H1 (cell line): Measurements from ENCODE around the gene SH3GL2. TPM values are rescaled to one million over a fixed set of nuclear protein-coding genes. Genes with fewer than 3 reads are reported as not detected.

Experiments
- CTCF ChIA-PET: fragments of 300-600 bp; sonication (Branson Sonifier 250); formaldehyde crosslinking; loops from one replicate; lab custom pipeline; 2021; ENCODE audit not compliant: partially characterized antibody; lab: Charles Lee
- POLR2A ChIA-PET: fragments of 300-600 bp; sonication (Branson Sonifier 250); formaldehyde crosslinking; loops from one replicate; lab custom pipeline; 2021; ENCODE audit warnings: inconsistent platforms; ENCODE audit not compliant: partially characterized antibody; lab: Charles Lee
- DNase-seq, 2 experiments: peaks; one replicate each; pipeline versions ENCODE4 v3.0.0 to v3.0.0-alpha.2; 2010 to 2022; ENCODE audit warnings: low spot score in 2 of 2, low read depth in 1 of 2, mixed read lengths in 1 of 2
- FAIRE-seq: peaks from 2 replicates; lab custom pipeline; 2011; peaks lifted over from hg19 to GRCh38; lab: Jason Lieb, UNC
- H2AFZ ChIP-seq: 2 replicates; pipeline ENCODE4 v1.8.1; 2012; ENCODE audit warnings: low read length, inconsistent platforms
- H2AK5ac ChIP-seq: 2 replicates; pipeline ENCODE4 v1.6.1; 2013; ENCODE audit warnings: low read depth, low read length
- H2BK120ac ChIP-seq: replicated peaks from 2 replicates; pipeline ENCODE3; 2013; ENCODE audit warnings: low read depth, low read length, inconsistent platforms
- H2BK12ac ChIP-seq: 2 replicates; pipeline ENCODE4 v1.6.1; 2013; ENCODE audit warnings: low read depth, low read length
- H2BK15ac ChIP-seq: 2 replicates; pipeline ENCODE4 v1.6.1; 2013; ENCODE audit warnings: low read length
- H2BK20ac ChIP-seq: 2 replicates; pipeline ENCODE4 v1.6.1; 2013; ENCODE audit warnings: low read length
- H2BK5ac ChIP-seq: 2 replicates; pipeline ENCODE4 v1.6.1; 2013; ENCODE audit warnings: low read depth, low read length
- H3K14ac ChIP-seq: 2 replicates; pipeline ENCODE4 v1.6.1; 2013; ENCODE audit warnings: inconsistent platforms; ENCODE audit not compliant: insufficient read length
- H3K18ac ChIP-seq: 2 replicates; pipeline ENCODE4 v1.6.1; 2013; ENCODE audit warnings: low read length; ENCODE audit errors: extremely low read depth
- H3K23ac ChIP-seq: 2 replicates; pipeline ENCODE4 v1.6.1; 2013; ENCODE audit warnings: inconsistent platforms; ENCODE audit not compliant: insufficient read length
- H3K23me2 ChIP-seq: 2 replicates; pipeline ENCODE4 v1.6.1; 2013; ENCODE audit warnings: low read depth, low read length
- H3K27ac ChIP-seq: 2 replicates; pipeline ENCODE4 v1.6.1; 2011; ENCODE audit warnings: low read depth, low read length, inconsistent platforms
- H3K27me3 ChIP-seq, 4 experiments: replicated peaks in 1 of 4; 1 replicate in 1 of 4; 2 replicates in 3 of 4; pipeline versions ENCODE4 v1.6.1 to v1.8.1; 2011 to 2013; ENCODE audit warnings: low read length in 3 of 4, mild to moderate bottlenecking in 3 of 4, inconsistent platforms in 2 of 4, mixed read lengths in 2 of 4, moderate library complexity in 1 of 4; ENCODE audit not compliant: control insufficient read depth in 3 of 4, insufficient read depth in 3 of 4; ENCODE audit errors: extremely low read depth in 1 of 4
- H3K36me3 ChIP-seq, 4 experiments: 2 replicates each; pipeline versions ENCODE4 v1.6.1 to v1.8.1; 2011 to 2013; ENCODE audit warnings: mild to moderate bottlenecking in 4 of 4, low read length in 3 of 4, moderate library complexity in 2 of 4, control low read depth in 1 of 4, inconsistent platforms in 1 of 4; ENCODE audit not compliant: insufficient read depth in 4 of 4, control insufficient read depth in 2 of 4
- H3K4ac ChIP-seq: replicated peaks from 2 replicates; pipeline ENCODE3; 2013; ENCODE audit warnings: low read length, low read depth, mixed read lengths, inconsistent platforms; ENCODE audit not compliant: insufficient read length
- H3K4me1 ChIP-seq, 4 experiments: replicated peaks in 1 of 4; 1 replicate in 1 of 4; 2 replicates in 3 of 4; pipeline versions ENCODE4 v1.6.1 to v1.8.1; 2011 to 2013; ENCODE audit warnings: low read length in 3 of 4, inconsistent platforms in 2 of 4, mixed read lengths in 1 of 4; ENCODE audit not compliant: insufficient read depth in 4 of 4, control insufficient read depth in 3 of 4
- H3K4me2 ChIP-seq, 2 experiments: 2 replicates each; pipeline versions ENCODE4 v1.6.1 to v1.8.1; 2011 to 2013; ENCODE audit warnings: low read depth in 2 of 2, low read length in 2 of 2, control low read depth in 1 of 2, inconsistent platforms in 1 of 2, mild to moderate bottlenecking in 1 of 2; ENCODE audit not compliant: insufficient read depth in 1 of 2
- H3K4me3 ChIP-seq, 4 experiments: fragments of 200-600, 300-600 bp in 1 of 4; sonication (generic), shearing (Covaris generic), sonication (Bioruptor Twin) in 1 of 4; 2 replicates each; pipeline versions ENCODE4 v1.5.1 to v1.8.1; 2011 to 2016; ENCODE audit warnings: low read length in 4 of 4, low read depth in 3 of 4, control low read depth in 2 of 4, inconsistent platforms in 2 of 4, mild to moderate bottlenecking in 2 of 4, mixed read lengths in 1 of 4, moderate library complexity in 1 of 4; ENCODE audit not compliant: insufficient read depth in 2 of 4; ENCODE audit errors: extremely low read depth in 1 of 4
- H3K56ac ChIP-seq: replicated peaks from 2 replicates; pipeline ENCODE3; 2013; ENCODE audit warnings: low read depth, mild to moderate bottlenecking, mixed read lengths, low read length, inconsistent platforms; ENCODE audit not compliant: insufficient read length
- H3K79me1 ChIP-seq: 2 replicates; pipeline ENCODE4 v1.6.1; 2013; ENCODE audit warnings: low read depth, low read length, control low read depth
- H3K79me2 ChIP-seq, 2 experiments: 2 replicates each; pipeline versions ENCODE4 v1.6.1 to v1.8.1; 2012 to 2013; ENCODE audit warnings: low read length in 2 of 2, mild to moderate bottlenecking in 2 of 2, inconsistent platforms in 1 of 2; ENCODE audit not compliant: insufficient read depth in 2 of 2, control insufficient read depth in 1 of 2
- H3K9ac ChIP-seq, 4 experiments: replicated peaks in 1 of 4; 1 replicate in 1 of 4; 2 replicates in 3 of 4; pipeline versions ENCODE4 v1.6.1 to v1.8.1; 2011 to 2013; ENCODE audit warnings: low read depth in 3 of 4, low read length in 3 of 4, control low read depth in 2 of 4, mild to moderate bottlenecking in 2 of 4, moderate library complexity in 2 of 4, inconsistent platforms in 1 of 4; ENCODE audit errors: extremely low read depth in 1 of 4
- H3K9me3 ChIP-seq, 2 experiments: 2 replicates each; pipeline versions ENCODE4 v1.6.1 to v1.8.1; 2012 to 2013; ENCODE audit warnings: mild to moderate bottlenecking in 2 of 2, moderate library complexity in 2 of 2, control low read depth in 1 of 2, inconsistent platforms in 1 of 2, low read depth in 1 of 2, low read length in 1 of 2, mixed read lengths in 1 of 2; ENCODE audit not compliant: insufficient read depth in 2 of 2
- H4K20me1 ChIP-seq, 2 experiments: replicated peaks in 1 of 2; 2 replicates each; pipeline versions ENCODE3 to v1.8.1; 2011 to 2013; ENCODE audit warnings: inconsistent platforms in 2 of 2, low read length in 2 of 2, mild to moderate bottlenecking in 1 of 2; ENCODE audit not compliant: insufficient read depth in 2 of 2, control insufficient read depth in 1 of 2
- H4K5ac ChIP-seq: 2 replicates; pipeline ENCODE4 v1.6.1; 2013; ENCODE audit warnings: low read length, low read depth, mixed read lengths, inconsistent platforms; ENCODE audit not compliant: insufficient read length
- H4K8ac ChIP-seq: 2 replicates; pipeline ENCODE4 v1.8.0; 2013; ENCODE audit warnings: mild to moderate bottlenecking, moderate library complexity, low read length, inconsistent platforms; ENCODE audit not compliant: insufficient read depth; ENCODE audit errors: extremely low read depth
- H4K91ac ChIP-seq: replicated peaks from 2 replicates; pipeline ENCODE3; 2013; ENCODE audit warnings: low read length, mixed read lengths, inconsistent platforms; ENCODE audit not compliant: insufficient read length
- ATF3 ChIP-seq: IDR thresholded peaks from 2 replicates; pipeline ENCODE4 v1.6.1; 2011; ENCODE audit warnings: low read depth, mild to moderate bottlenecking, low read length; ENCODE audit not compliant: insufficient read depth
- CHD1 ChIP-seq: IDR thresholded peaks from 2 replicates; pipeline ENCODE4 v1.6.1; 2012; ENCODE audit warnings: low read depth, low read length, improper control_type of control experiment
- CREB1 ChIP-seq: IDR thresholded peaks from 2 replicates; pipeline ENCODE4 v1.6.1; 2012; ENCODE audit warnings: inconsistent platforms
- EGR1 ChIP-seq: IDR thresholded peaks from 2 replicates; pipeline ENCODE4 v1.6.1; 2011; ENCODE audit warnings: low read depth, low read length, borderline replicate concordance
- EZH2 ChIP-seq: fragments of 200-600 bp; sonication (generic); IDR thresholded peaks from 2 replicates; pipeline ENCODE4 v1.7.1; 2012; ENCODE audit warnings: low read depth, mild to moderate bottlenecking, moderate library complexity, low read length, inconsistent platforms; ENCODE audit not compliant: severe bottlenecking
- KDM5A ChIP-seq: fragments of 200-600 bp; IDR thresholded peaks from 2 replicates; pipeline ENCODE4 v1.7.1; 2012; ENCODE audit warnings: mild to moderate bottlenecking, low read length, inconsistent platforms, mixed read lengths
- MAX ChIP-seq: IDR thresholded peaks from 2 replicates; pipeline ENCODE4 v1.6.1; 2012; ENCODE audit warnings: inconsistent platforms
- NRF1 ChIP-seq: IDR thresholded peaks from 2 replicates; pipeline ENCODE4 v1.6.1; 2011; ENCODE audit warnings: mild to moderate bottlenecking, low read depth, low read length, improper control_type of control experiment
- POLR2AphosphoS5 ChIP-seq: IDR thresholded peaks from 2 replicates; pipeline ENCODE4 v1.6.1; 2011; ENCODE audit warnings: low read depth, low read length
- RNF2 ChIP-seq: fragments of 200-900, 300-1000 bp; sonication (generic); IDR thresholded peaks from 2 replicates; pipeline ENCODE4 v1.7.1; 2016; ENCODE audit warnings: borderline replicate concordance, low read depth, mild to moderate bottlenecking, antibody characterized with exemption, low read length; ENCODE audit not compliant: poor library complexity, severe bottlenecking; ENCODE audit errors: missing control alignments
- SP2 ChIP-seq: IDR thresholded peaks from 2 replicates; pipeline ENCODE4 v1.6.1; 2012; ENCODE audit warnings: mild to moderate bottlenecking, low read length, inconsistent platforms
- TAF1 ChIP-seq: IDR thresholded peaks from 2 replicates; pipeline ENCODE4 v1.6.1; 2011; ENCODE audit warnings: mild to moderate bottlenecking, low read depth, low read length
- YY1 ChIP-seq: IDR thresholded peaks from 2 replicates; pipeline ENCODE4 v1.6.1; 2011; ENCODE audit warnings: low read depth, mild to moderate bottlenecking, low read length
- WGBS, 2 experiments: shearing (Covaris generic) in 1 of 2; methylation state at CpG; one replicate each; pipeline versions ENCODE4 v1.1.6 to v1.1.7; 2013 to 2015; ENCODE audit warnings: low lambda C conversion rate in 2 of 2, mixed read lengths in 2 of 2, inconsistent platforms in 1 of 2, low coverage in 1 of 2, missing lambda C conversion rate in 1 of 2; ENCODE audit not compliant: insufficient replicate concordance in 2 of 2, insufficient coverage in 1 of 2, insufficient read length in 1 of 2; ENCODE audit errors: extremely low coverage in 1 of 2, missing lambda C conversion rate in 1 of 2; 5-methylcytosine and 5-hydroxymethylcytosine counted together
- polyA plus RNA-seq, 7 experiments: library from polyadenylated mRNA; depleted of rRNA in 3 of 7; stranded (reverse) in 5 of 7; unstranded in 2 of 7; fragments of >200 nt in 5 of 7; fragments of 200-250 nt in 2 of 7; gene quantifications; 1 replicate in 5 of 7; 2 replicates in 1 of 7; 4 replicates in 1 of 7; pipeline versions ENCODE4 v1.2.1 to v1.2.3, GENCODE V29; 2011 to 2013; ENCODE audit warnings: missing spikeins in 2 of 7, mixed read lengths in 2 of 7
- total RNA-seq: library from RNA; stranded (reverse); fragmentation: NEBNext Ultra II Directional; extraction: Animal tissue kit (Norgen Biotek cat#: 25700); gene quantifications from 2 replicates; pipeline ENCODE4 v1.2.1, GENCODE V29; 2021

Gene SH3GL2
- total and polyA plus RNA-seq, 2 of the 8 experiments (the other 6 are each of a cell fraction or from before 2014, with no cell fraction given) = 4.7 to 5.3 TPM

GRCh38 chr9:17636349-17636748, 57.5 kb downstream of the SH3GL2 start:
- H2BK120ac ChIP-seq = no peak overlapping the region
- H3K4ac ChIP-seq = no peak overlapping the region
- H2BK12ac ChIP-seq = no peak overlapping the region
- no peaks in the 10 kb centered on the region for H3K27me3 ChIP-seq
- H3K56ac ChIP-seq = no peak overlapping the region
- DNase-seq (no peak), FAIRE-seq (no peak)
- POLR2A ChIA-PET = no interaction called here
- H3K4me1 ChIP-seq = no peaks in the 10 kb centered on the region
- H3K23me2 ChIP-seq = no peaks in the 10 kb centered on the region
- H3K23ac ChIP-seq = no peak overlapping the region
- no peak overlapping the region for H4K91ac ChIP-seq
- H3K18ac ChIP-seq = no peak overlapping the region
- no peak overlapping the region for H4K5ac ChIP-seq
- H3K4me2 ChIP-seq = no peak overlapping the region
- H3K4me3 ChIP-seq = no peak overlapping the region
- H3K79me2 ChIP-seq = no peaks in the 10 kb centered on the region
- H2AK5ac ChIP-seq = no peak overlapping the region
- no peak overlapping the region for H3K14ac ChIP-seq
- 90% methylated on average over 2 of the region's 2 CpGs; no CpG with 5 or more reads in 1 of the 2 experiments for WGBS, 2 experiments
- TF ChIP-seq NRF1 = no peak
- no peak for TF ChIP-seq SP2
- TF ChIP-seq RNF2 = no peak
- no peak for TF ChIP-seq CHD1
- TF ChIP-seq YY1 = no peak
- no peak for TF ChIP-seq EZH2
- TF ChIP-seq KDM5A = no peak
- no peak for TF ChIP-seq POLR2AphosphoS5
- TF ChIP-seq ATF3 = no peak
- TF ChIP-seq MAX = no peak
- TF ChIP-seq CREB1 = no peak
- TF ChIP-seq EGR1 = no peak
- no peak for TF ChIP-seq TAF1
- H3K27ac ChIP-seq = no peak overlapping the region
- H3K79me1 ChIP-seq = no peaks in the 10 kb centered on the region
- H4K8ac ChIP-seq = no peak overlapping the region
- H3K9ac ChIP-seq = no peak overlapping the region
- CTCF ChIA-PET = no interaction called here
- no peak overlapping the region for H2AFZ ChIP-seq
- H3K9me3 ChIP-seq = no peaks in the 10 kb centered on the region
- no peaks in the 10 kb centered on the region for H3K36me3 ChIP-seq
- H4K20me1 ChIP-seq = no peaks in the 10 kb centered on the region
- H2BK20ac ChIP-seq = no peak overlapping the region
- no peak overlapping the region for H2BK5ac ChIP-seq
- H2BK15ac ChIP-seq = no peak overlapping the region
